Neural cell (in vitro differentiated cells): ENCODE data around the gene ESPL1. TPM values are rescaled to one million over a fixed set of nuclear protein-coding genes. Genes with fewer than 3 reads are reported as not detected.

Source experiments
- H2AFZ ChIP-seq: fragments of 200-600, 300-800 bp; sonication (generic), shearing (Covaris generic); 2 replicates; pipeline ENCODE4 v1.6.0; 2014; ENCODE audit warnings: low read depth, mild to moderate bottlenecking, antibody characterized with exemption, low read length, moderate library complexity
- H3F3A ChIP-seq: fragments of 200-600 bp; shearing (Covaris generic); 2 replicates; pipeline ENCODE4 v1.6.1; 2016; ENCODE audit warnings: mild to moderate bottlenecking, moderate library complexity, mixed read lengths, antibody characterized with exemption, low read length; ENCODE audit not compliant: insufficient read depth, poor library complexity, severe bottlenecking
- H3K27ac ChIP-seq: fragments of 200-600, 300-800 bp; sonication (generic), shearing (Covaris generic); 2 replicates; pipeline ENCODE4 v1.5.1; 2014; ENCODE audit warnings: mild to moderate bottlenecking, low read length, moderate library complexity
- H3K27me3 ChIP-seq: fragments of 300-800, 200-600 bp; sonication (generic), shearing (Covaris generic); 2 replicates; pipeline ENCODE4 v1.6.0; 2014; ENCODE audit warnings: mild to moderate bottlenecking, low read depth, low read length, moderate library complexity; ENCODE audit not compliant: insufficient read depth
- H3K36me3 ChIP-seq: fragments of 300-800, 200-600 bp; sonication (generic), shearing (Covaris generic); 2 replicates; pipeline ENCODE4 v1.5.1; 2014; ENCODE audit warnings: mild to moderate bottlenecking, antibody characterized with exemption, low read length, moderate library complexity; ENCODE audit not compliant: insufficient read depth
- H3K4me2 ChIP-seq: fragments of 300-800, 200-600 bp; sonication (generic), shearing (Covaris generic); 2 replicates; pipeline ENCODE4 v1.6.0; 2014; ENCODE audit warnings: mild to moderate bottlenecking, low read length
- H3K4me3 ChIP-seq: fragments of 300-800, 200-600 bp; sonication (generic), shearing (Covaris generic); 2 replicates; pipeline ENCODE4 v1.5.1; 2014; ENCODE audit warnings: mild to moderate bottlenecking, low read length, moderate library complexity
- H3K79me2 ChIP-seq: fragments of 200-600 bp; shearing (Covaris generic); replicated peaks from 2 replicates; pipeline ENCODE4 v1.6.0; 2014; ENCODE audit warnings: mild to moderate bottlenecking, low read length, moderate library complexity; ENCODE audit not compliant: insufficient read depth
- H3K9ac ChIP-seq: fragments of 300-800, 200-600 bp; sonication (generic), shearing (Covaris generic); 2 replicates; pipeline ENCODE4 v1.6.1; 2016; ENCODE audit warnings: mild to moderate bottlenecking, low read length, mixed read lengths
- H3K9me2 ChIP-seq: fragments of 200-600 bp; shearing (Covaris generic); 2 replicates; pipeline ENCODE4 v1.6.1; 2016; ENCODE audit warnings: mild to moderate bottlenecking, low read length, mixed read lengths; ENCODE audit not compliant: insufficient read depth
- H3K9me3 ChIP-seq: fragments of 200-600, 300-800 bp; sonication (generic), shearing (Covaris generic); 2 replicates; pipeline ENCODE4 v1.6.1; 2016; ENCODE audit warnings: mild to moderate bottlenecking, mixed run types, low read length, moderate library complexity, mixed read lengths
- H4K20me1 ChIP-seq: fragments of 200-600 bp; shearing (Covaris generic); 2 replicates; pipeline ENCODE4 v1.6.1; 2016; ENCODE audit warnings: mild to moderate bottlenecking, mixed run types; ENCODE audit not compliant: insufficient read depth
- EP300 ChIP-seq: fragments of 450-650 bp; conservative IDR thresholded peaks from 2 replicates; pipeline ENCODE4 v1.6.1; 2014; ENCODE audit warnings: antibody characterized with exemption, mild to moderate bottlenecking, moderate library complexity; ENCODE audit not compliant: poor library complexity, severe bottlenecking
- EZH2 ChIP-seq: fragments of 200-600, 300-800 bp; shearing (Covaris generic), sonication (generic); IDR thresholded peaks from 2 replicates; pipeline ENCODE4 v1.6.1; 2014; ENCODE audit warnings: antibody characterized with exemption, low read length, borderline replicate concordance, mild to moderate bottlenecking; ENCODE audit not compliant: insufficient read depth, poor library complexity, severe bottlenecking
- MXI1 ChIP-seq: fragments of 450-650 bp; conservative IDR thresholded peaks from 2 replicates; pipeline ENCODE4 v1.6.1; 2014; ENCODE audit warnings: antibody characterized with exemption, mild to moderate bottlenecking; ENCODE audit not compliant: poor library complexity, severe bottlenecking
- POLR2AphosphoS5 ChIP-seq: IDR thresholded peaks from 2 replicates; pipeline ENCODE4 v1.6.1; 2012
- RAD21 ChIP-seq: fragments of 450-650 bp; conservative IDR thresholded peaks from 2 replicates; pipeline ENCODE4 v1.6.1; 2014; ENCODE audit warnings: antibody characterized with exemption, mild to moderate bottlenecking, moderate library complexity
- SMC3 ChIP-seq: fragments of 450-650 bp; conservative IDR thresholded peaks from 2 replicates; pipeline ENCODE4 v1.6.1; 2014; ENCODE audit warnings: antibody characterized with exemption, mild to moderate bottlenecking, moderate library complexity; ENCODE audit not compliant: poor library complexity
- TAF1 ChIP-seq: IDR thresholded peaks from 2 replicates; pipeline ENCODE4 v1.6.1; 2012; ENCODE audit warnings: low read depth
- polyA plus RNA-seq: library from polyadenylated mRNA; depleted of rRNA; stranded (reverse); fragments of >200 nt; gene quantifications from 2 replicates; pipeline ENCODE4 v1.2.3, GENCODE V29; 2014
- TF ChIP-seq, protein P1 (sequence below): fragments of 450-650 bp; IDR thresholded peaks from 2 replicates; pipeline ENCODE4 v1.5.1; 2014; ENCODE audit warnings: antibody characterized with exemption, mild to moderate bottlenecking, moderate library complexity; ENCODE audit not compliant: poor library complexity, severe bottlenecking
- TF ChIP-seq, protein P2 (sequence below): IDR thresholded peaks from 2 replicates; pipeline ENCODE4 v1.6.1; 2012; ENCODE audit warnings: borderline replicate concordance

ESPL1 gene
- polyA plus RNA-seq, 1 donor from 2014 or later: 0.33 TPM

DNA sequence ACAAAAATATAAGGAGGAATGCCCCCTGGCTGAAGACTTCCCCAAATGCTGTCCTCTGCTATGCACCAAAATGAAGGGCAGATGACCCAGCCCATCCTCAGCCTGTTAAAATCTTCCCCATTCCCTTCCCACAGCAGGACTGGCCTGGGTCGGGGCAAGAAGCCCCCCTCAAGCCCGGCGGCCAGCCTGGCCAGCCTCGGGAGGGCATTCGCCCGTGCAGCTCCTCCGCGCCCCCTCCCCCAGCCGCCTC is 36.5 kb upstream of the ESPL1 start:
- TF ChIP-seq, protein P1, sequence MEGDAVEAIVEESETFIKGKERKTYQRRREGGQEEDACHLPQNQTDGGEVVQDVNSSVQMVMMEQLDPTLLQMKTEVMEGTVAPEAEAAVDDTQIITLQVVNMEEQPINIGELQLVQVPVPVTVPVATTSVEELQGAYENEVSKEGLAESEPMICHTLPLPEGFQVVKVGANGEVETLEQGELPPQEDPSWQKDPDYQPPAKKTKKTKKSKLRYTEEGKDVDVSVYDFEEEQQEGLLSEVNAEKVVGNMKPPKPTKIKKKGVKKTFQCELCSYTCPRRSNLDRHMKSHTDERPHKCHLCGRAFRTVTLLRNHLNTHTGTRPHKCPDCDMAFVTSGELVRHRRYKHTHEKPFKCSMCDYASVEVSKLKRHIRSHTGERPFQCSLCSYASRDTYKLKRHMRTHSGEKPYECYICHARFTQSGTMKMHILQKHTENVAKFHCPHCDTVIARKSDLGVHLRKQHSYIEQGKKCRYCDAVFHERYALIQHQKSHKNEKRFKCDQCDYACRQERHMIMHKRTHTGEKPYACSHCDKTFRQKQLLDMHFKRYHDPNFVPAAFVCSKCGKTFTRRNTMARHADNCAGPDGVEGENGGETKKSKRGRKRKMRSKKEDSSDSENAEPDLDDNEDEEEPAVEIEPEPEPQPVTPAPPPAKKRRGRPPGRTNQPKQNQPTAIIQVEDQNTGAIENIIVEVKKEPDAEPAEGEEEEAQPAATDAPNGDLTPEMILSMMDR: no peak
- TF ChIP-seq POLR2AphosphoS5 (no peak), EP300 (no peak), SMC3 (no peak), EZH2 (no peak), MXI1 (no peak), RAD21 (no peak), TAF1 (no peak)
- TF ChIP-seq, protein P2, sequence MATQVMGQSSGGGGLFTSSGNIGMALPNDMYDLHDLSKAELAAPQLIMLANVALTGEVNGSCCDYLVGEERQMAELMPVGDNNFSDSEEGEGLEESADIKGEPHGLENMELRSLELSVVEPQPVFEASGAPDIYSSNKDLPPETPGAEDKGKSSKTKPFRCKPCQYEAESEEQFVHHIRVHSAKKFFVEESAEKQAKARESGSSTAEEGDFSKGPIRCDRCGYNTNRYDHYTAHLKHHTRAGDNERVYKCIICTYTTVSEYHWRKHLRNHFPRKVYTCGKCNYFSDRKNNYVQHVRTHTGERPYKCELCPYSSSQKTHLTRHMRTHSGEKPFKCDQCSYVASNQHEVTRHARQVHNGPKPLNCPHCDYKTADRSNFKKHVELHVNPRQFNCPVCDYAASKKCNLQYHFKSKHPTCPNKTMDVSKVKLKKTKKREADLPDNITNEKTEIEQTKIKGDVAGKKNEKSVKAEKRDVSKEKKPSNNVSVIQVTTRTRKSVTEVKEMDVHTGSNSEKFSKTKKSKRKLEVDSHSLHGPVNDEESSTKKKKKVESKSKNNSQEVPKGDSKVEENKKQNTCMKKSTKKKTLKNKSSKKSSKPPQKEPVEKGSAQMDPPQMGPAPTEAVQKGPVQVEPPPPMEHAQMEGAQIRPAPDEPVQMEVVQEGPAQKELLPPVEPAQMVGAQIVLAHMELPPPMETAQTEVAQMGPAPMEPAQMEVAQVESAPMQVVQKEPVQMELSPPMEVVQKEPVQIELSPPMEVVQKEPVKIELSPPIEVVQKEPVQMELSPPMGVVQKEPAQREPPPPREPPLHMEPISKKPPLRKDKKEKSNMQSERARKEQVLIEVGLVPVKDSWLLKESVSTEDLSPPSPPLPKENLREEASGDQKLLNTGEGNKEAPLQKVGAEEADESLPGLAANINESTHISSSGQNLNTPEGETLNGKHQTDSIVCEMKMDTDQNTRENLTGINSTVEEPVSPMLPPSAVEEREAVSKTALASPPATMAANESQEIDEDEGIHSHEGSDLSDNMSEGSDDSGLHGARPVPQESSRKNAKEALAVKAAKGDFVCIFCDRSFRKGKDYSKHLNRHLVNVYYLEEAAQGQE: no peak
- peaks cover 21% of the 10 kb centered on the region for H3K27me3 ChIP-seq
- no peak overlapping the region for H3K9ac ChIP-seq
- H3K4me3 ChIP-seq: no peak overlapping the region
- no peaks in the 10 kb centered on the region for H3K9me3 ChIP-seq
- no peaks in the 10 kb centered on the region for H4K20me1 ChIP-seq
- no peak overlapping the region for H3K27ac ChIP-seq
- no peaks in the 10 kb centered on the region for H3F3A ChIP-seq
- H3K9me2 ChIP-seq: no peaks in the 10 kb centered on the region
- no peak overlapping the region for H3K4me2 ChIP-seq
- no peak overlapping the region for H2AFZ ChIP-seq
- no peaks in the 10 kb centered on the region for H3K79me2 ChIP-seq
- no peaks in the 10 kb centered on the region for H3K36me3 ChIP-seq

DNA sequence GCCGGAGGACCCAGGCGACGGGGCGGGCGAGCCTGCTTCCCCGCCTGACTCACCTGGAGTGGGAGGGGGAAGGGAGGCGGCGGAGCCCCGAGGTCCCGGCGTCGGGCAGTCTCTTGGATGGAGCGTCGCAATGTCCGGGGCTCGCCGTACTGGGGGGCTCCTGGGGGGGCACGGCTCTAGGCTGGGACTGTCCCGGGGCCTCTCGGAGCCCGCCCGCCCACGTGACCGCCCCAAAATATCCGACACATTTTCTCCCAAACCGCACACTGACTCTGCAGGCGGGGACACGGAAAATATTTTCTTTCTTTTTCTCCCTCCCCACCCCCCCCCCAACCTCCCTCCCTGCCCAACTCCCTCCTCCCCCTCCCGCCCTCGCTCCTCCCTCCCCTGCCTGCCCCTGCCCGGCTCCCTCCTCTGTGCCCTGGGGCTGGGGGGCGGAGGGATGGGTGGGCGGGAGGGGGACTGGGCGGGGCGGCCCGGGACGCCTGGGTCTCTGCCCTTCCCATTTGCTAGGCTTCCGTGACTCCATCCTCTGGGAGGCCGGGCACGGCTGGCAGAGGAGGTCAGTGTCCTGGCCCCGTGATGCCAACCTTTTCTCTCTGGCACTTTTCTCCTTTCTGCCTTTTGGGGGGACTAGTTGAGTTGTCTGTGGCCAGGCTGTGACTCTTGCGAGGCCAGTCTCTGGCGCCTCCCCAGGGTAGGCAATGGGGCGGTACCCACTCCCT is 36.0 kb upstream of the ESPL1 start, which contains the start of gene RARG:
Gene RARG, minus strand, starts transcription at position 289 of the 725 bp plus-strand sequence. CDS start 4,664 bp downstream, outside the sequence.
- H3K9me2 ChIP-seq: no peaks in the 10 kb centered on the region
- TF ChIP-seq TAF1 (no peak), POLR2AphosphoS5 (no peak), EZH2 (no peak), SMC3 (no peak), RAD21 (no peak), MXI1 (no peak), EP300 (no peak)
- TF ChIP-seq, protein P1: no peak
- TF ChIP-seq, protein P2: no peak
- no peak within 1 kb of the TSS for H3K9ac ChIP-seq
- no peaks in the 10 kb centered on the region for H3K79me2 ChIP-seq
- no peaks in the 10 kb centered on the region for H3K36me3 ChIP-seq
- H3K4me2 ChIP-seq: no peak within 1 kb of the TSS
- H3K4me3 ChIP-seq: no peak within 1 kb of the TSS
- no peaks in the 10 kb centered on the region for H3F3A ChIP-seq
- H3K27me3 ChIP-seq: peaks cover 21% of the 10 kb centered on the region
- no peak within 1 kb of the TSS for H3K27ac ChIP-seq
- H3K9me3 ChIP-seq: no peaks in the 10 kb centered on the region
- no peaks in the 10 kb centered on the region for H4K20me1 ChIP-seq
- no peak within 1 kb of the TSS for H2AFZ ChIP-seq
